ENCODE results near the gene CNOT6. TPM values are rescaled to one million over a fixed set of nuclear protein-coding genes. Genes with fewer than 3 reads are reported as not detected.
"Not testable (repeated sequence)": the region's sequence is repeated elsewhere in the genome, so short reads cannot be mapped to it uniquely, and the experiment has no call there.

CNOT6 gene
- total RNA-seq, 4 donors from 2014 or later = 14.6 to 20.0 (median 19.3) TPM

DNA sequence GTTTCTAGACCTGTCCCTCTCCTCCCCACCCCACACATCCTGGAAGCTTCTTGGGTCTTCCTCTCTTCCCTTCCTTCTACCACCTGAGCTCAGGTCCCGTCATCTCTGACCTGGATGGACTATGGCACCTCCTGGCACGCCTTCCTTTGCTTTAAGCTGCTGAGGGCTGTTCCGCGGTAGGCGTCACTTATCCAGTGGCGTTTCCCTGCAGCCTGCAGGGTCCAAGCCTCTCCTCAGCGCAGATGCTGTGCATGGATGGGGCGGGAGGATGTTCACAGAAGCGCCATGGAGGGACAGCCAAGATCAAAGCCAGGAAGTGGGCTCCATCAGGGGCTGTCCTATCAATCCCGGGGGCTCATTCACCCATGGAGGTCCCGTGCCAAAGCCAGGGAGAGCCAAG lies 23.8 kb upstream of the CNOT6 start:
- Histone ChIP-seq H3K27ac (no peak overlapping the region), H3K4me3 (no peak overlapping the region), H3K9me3 (no peaks in the 10 kb centered on the region), H3K36me3 (no peaks in the 10 kb centered on the region), H3K27me3 (peaks cover 5% of the 10 kb centered on the region), H3K4me1 (peaks cover 0 to 22% (median 4%) of the 10 kb centered on the region in 4 donors)
- WGBS, 2 donors (ENCODE audit: low coverage in 1 of 2) = 20 to 42% methylated on average over 1 to 11 of the region's 11 CpGs
- in situ Hi-C loops (cut with MboI; ENCODE audit: low pct_ligation_motif_present in 1 of 4, low pct_unique_long_range_greater_than_20kb in 1 of 4, low sequenced_read_pairs in 3 of 4) (no loop called here), intact Hi-C loops (cut with DNase I; ENCODE audit: low total_unique reads) (no loop called here)
- TF ChIP-seq POLR2A (IDR thresholded peaks at IDR 0.05) (no peak), EP300 (IDR thresholded peaks at IDR 0.05; ENCODE audit: low read depth) (no peak), POLR2AphosphoS5 (IDR thresholded peaks at IDR 0.05) (no peak)
- TF ChIP-seq, protein P1, sequence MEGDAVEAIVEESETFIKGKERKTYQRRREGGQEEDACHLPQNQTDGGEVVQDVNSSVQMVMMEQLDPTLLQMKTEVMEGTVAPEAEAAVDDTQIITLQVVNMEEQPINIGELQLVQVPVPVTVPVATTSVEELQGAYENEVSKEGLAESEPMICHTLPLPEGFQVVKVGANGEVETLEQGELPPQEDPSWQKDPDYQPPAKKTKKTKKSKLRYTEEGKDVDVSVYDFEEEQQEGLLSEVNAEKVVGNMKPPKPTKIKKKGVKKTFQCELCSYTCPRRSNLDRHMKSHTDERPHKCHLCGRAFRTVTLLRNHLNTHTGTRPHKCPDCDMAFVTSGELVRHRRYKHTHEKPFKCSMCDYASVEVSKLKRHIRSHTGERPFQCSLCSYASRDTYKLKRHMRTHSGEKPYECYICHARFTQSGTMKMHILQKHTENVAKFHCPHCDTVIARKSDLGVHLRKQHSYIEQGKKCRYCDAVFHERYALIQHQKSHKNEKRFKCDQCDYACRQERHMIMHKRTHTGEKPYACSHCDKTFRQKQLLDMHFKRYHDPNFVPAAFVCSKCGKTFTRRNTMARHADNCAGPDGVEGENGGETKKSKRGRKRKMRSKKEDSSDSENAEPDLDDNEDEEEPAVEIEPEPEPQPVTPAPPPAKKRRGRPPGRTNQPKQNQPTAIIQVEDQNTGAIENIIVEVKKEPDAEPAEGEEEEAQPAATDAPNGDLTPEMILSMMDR (IDR thresholded peaks at IDR 0.05) = no peak
- DNase-seq = no peak

DNA sequence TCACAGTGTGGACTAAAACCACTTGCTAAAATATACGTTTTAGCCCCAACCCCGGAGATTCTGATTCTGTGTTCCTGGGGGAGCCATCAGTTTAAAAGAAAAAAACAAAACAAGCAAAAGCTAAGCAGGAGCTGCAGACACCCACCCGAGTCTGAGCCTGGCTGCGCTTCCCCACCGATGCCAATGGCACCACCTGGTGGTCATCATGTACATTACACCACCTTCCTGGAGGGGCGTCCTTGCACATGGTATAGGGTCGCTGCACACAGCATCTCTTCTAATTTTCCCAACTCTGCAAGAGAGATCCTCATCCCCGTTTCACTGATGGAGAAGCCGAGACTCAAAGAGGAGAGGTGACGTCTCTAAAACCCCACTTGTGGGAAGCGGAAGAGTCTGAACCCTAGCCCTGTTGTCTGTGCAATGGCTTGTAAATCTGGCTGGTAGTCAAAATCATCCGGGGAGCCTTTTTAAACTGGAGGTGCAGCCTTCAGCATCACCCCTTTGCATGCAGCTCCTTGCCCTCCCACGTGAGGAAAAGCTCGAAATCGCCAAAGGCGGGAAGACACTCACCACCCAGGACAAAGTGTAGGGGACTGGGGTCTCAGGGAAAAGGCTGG lies 23.1 kb upstream of the CNOT6 start:
- peaks cover 0 to 22% (median 4%) of the 10 kb centered on the region in 4 donors for H3K4me1 ChIP-seq
- H3K9me3 ChIP-seq = no peaks in the 10 kb centered on the region
- no peaks in the 10 kb centered on the region for H3K36me3 ChIP-seq
- TF ChIP-seq, protein P1 (IDR thresholded peaks at IDR 0.05) = peak; percentile 81 to 94 (median 92)
- no peak for TF ChIP-seq EP300 (IDR thresholded peaks at IDR 0.05; ENCODE audit: low read depth)
- no peak for TF ChIP-seq POLR2AphosphoS5 (IDR thresholded peaks at IDR 0.05)
- no peak for TF ChIP-seq POLR2A (IDR thresholded peaks at IDR 0.05)
- H3K27me3 ChIP-seq = peaks cover 5% of the 10 kb centered on the region
- no peak overlapping the region for H3K27ac ChIP-seq
- WGBS, 2 donors (ENCODE audit: low coverage in 1 of 2) = 29% methylated on average over 16 of the region's 16 CpGs; no CpG with 5 or more reads in 1 of the 2 donors
- in situ Hi-C loops (cut with MboI; ENCODE audit: low pct_ligation_motif_present in 1 of 4, low pct_unique_long_range_greater_than_20kb in 1 of 4, low sequenced_read_pairs in 3 of 4) = no loop called here
- no peak overlapping the region for H3K4me3 ChIP-seq
- intact Hi-C loops (cut with DNase I; ENCODE audit: low total_unique reads) = no loop called here
- DNase-seq = peak; percentile 37

DNA sequence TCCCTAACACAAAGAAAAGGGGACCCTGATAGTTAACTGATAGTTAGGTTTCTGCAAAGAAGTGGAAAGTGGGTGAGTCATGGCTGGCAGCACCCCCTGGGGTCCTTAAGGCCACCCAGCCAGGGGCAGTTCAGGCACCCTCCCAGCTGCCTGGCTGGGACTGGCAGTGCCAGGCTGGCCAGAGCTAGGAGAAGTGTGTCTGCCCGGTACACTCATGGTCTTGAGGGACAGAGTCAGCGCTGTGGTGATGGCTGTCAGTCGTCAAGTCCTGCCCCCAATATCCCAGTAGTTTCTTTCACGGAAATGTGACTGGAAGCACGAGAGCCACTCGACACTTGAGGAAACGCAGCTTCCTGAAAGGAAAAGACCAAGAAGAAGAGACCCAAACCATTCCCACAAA lies 22.3 kb upstream of the CNOT6 start:
- H3K27ac ChIP-seq = no peak overlapping the region
- 72% methylated on average over 7 of the region's 7 CpGs; no CpG with 5 or more reads in 1 of the 2 donors for WGBS, 2 donors (ENCODE audit: low coverage in 1 of 2)

DNA sequence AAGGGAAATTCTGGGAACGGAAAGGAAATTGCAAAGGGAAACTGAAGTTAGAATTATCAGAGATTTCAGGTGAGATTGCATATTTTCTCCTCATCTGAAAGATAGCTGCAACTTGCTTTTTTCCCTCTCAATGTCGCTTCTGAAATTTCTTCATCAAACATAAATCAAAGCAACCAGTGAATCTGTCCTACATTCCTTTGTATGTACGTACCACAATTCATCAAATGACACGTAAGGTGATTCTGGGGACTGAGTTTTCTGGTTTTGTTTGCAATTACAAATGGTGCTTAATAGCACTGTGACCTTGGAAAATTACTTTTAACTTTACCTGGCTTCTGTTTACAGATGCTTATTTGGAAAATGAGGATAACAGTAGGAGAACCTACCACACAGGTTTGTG lies 21.9 kb upstream of the CNOT6 start:
- no peak overlapping the region for H3K4me3 ChIP-seq
- H3K36me3 ChIP-seq = no peaks in the 10 kb centered on the region
- 64 to 79% methylated on average over 4 of the region's 4 CpGs for WGBS, 2 donors (ENCODE audit: low coverage in 1 of 2)
- no peak overlapping the region for H3K27ac ChIP-seq
- H3K9me3 ChIP-seq = no peaks in the 10 kb centered on the region
- TF ChIP-seq EP300 (IDR thresholded peaks at IDR 0.05; ENCODE audit: low read depth) (no peak), POLR2A (IDR thresholded peaks at IDR 0.05) (no peak), POLR2AphosphoS5 (IDR thresholded peaks at IDR 0.05) (no peak)
- TF ChIP-seq, protein P1 (IDR thresholded peaks at IDR 0.05) = no peak
- DNase-seq = no peak
- in situ Hi-C loops (cut with MboI; ENCODE audit: low pct_ligation_motif_present in 1 of 4, low pct_unique_long_range_greater_than_20kb in 1 of 4, low sequenced_read_pairs in 3 of 4) (no loop called here), intact Hi-C loops (cut with DNase I; ENCODE audit: low total_unique reads) (no loop called here)
- H3K27me3 ChIP-seq = peaks cover 5% of the 10 kb centered on the region
- H3K4me1 ChIP-seq = peaks cover 0 to 14% (median 2%) of the 10 kb centered on the region in 4 donors

More for the DNA sequence above, 22.3 kb upstream of the CNOT6 start:
- no peaks in the 10 kb centered on the region for H3K9me3 ChIP-seq
- peaks cover 5% of the 10 kb centered on the region for H3K27me3 ChIP-seq
- intact Hi-C loops (cut with DNase I; ENCODE audit: low total_unique reads) (no loop called here), in situ Hi-C loops (cut with MboI; ENCODE audit: low pct_ligation_motif_present in 1 of 4, low pct_unique_long_range_greater_than_20kb in 1 of 4, low sequenced_read_pairs in 3 of 4) (no loop called here)
- peaks cover 0 to 18% (median 4%) of the 10 kb centered on the region in 4 donors for H3K4me1 ChIP-seq
- TF ChIP-seq, protein P1 (IDR thresholded peaks at IDR 0.05) = no peak
- no peak for TF ChIP-seq POLR2A (IDR thresholded peaks at IDR 0.05)
- TF ChIP-seq POLR2AphosphoS5 (IDR thresholded peaks at IDR 0.05) = no peak
- TF ChIP-seq EP300 (IDR thresholded peaks at IDR 0.05; ENCODE audit: low read depth) = no peak
- DNase-seq = no peak
- H3K4me3 ChIP-seq = no peak overlapping the region
- H3K36me3 ChIP-seq = no peaks in the 10 kb centered on the region

DNA sequence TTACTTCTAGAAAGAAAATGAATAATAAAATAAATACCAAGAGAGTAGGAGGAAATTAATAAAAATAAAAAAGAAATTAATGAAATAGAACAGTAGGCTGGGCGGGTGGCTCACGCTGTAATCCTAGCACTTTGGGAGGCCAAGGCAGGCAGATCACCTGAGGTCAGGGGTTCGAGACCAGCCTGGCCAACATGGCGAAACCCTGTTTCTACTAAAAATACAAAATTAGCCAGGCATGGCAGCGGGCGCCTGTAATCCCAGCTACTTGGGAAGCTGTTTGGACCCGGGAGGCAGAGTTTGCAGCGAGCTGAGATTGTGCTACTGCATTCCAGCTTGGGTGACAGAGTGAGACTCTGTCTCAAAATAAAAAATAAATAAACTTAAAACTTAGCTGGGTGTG lies 20.8 kb upstream of the CNOT6 start:
- H3K27me3 ChIP-seq; intact Hi-C loops (cut with DNase I; ENCODE audit: low total_unique reads); H3K4me1 ChIP-seq; H3K9me3 ChIP-seq; DNase-seq; H3K27ac ChIP-seq; H3K36me3 ChIP-seq; in situ Hi-C loops (cut with MboI; ENCODE audit: low pct_ligation_motif_present in 1 of 4, low pct_unique_long_range_greater_than_20kb in 1 of 4, low sequenced_read_pairs in 3 of 4); H3K4me3 ChIP-seq: not testable (repeated sequence)
- 74 to 88% methylated on average over 8 of the region's 8 CpGs for WGBS, 2 donors (ENCODE audit: low coverage in 1 of 2)

Measured in transverse colon (tissue), 4 donors.